Measurements from ENCODE around the gene NKX2-4.

GRCh38 chr20:21361266-21361665 lies 36.1 kb downstream of the NKX2-4 start:
- TF ChIP-seq TEAD4 (IDR thresholded peaks at IDR 0.05; ENCODE audit: borderline replicate concordance, insufficient read depth) (no peak), CTCF (IDR thresholded peaks at IDR 0.05) (no peak), EP300 (IDR thresholded peaks at IDR 0.05; ENCODE audit: borderline replicate concordance in 1 of 2, low read depth in 1 of 2, low read length in 1 of 2) (no peak)
- TF ChIP-seq, protein P1, sequence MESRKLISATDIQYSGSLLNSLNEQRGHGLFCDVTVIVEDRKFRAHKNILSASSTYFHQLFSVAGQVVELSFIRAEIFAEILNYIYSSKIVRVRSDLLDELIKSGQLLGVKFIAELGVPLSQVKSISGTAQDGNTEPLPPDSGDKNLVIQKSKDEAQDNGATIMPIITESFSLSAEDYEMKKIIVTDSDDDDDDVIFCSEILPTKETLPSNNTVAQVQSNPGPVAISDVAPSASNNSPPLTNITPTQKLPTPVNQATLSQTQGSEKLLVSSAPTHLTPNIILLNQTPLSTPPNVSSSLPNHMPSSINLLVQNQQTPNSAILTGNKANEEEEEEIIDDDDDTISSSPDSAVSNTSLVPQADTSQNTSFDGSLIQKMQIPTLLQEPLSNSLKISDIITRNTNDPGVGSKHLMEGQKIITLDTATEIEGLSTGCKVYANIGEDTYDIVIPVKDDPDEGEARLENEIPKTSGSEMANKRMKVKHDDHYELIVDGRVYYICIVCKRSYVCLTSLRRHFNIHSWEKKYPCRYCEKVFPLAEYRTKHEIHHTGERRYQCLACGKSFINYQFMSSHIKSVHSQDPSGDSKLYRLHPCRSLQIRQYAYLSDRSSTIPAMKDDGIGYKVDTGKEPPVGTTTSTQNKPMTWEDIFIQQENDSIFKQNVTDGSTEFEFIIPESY (IDR thresholded peaks at IDR 0.05; ENCODE audit: borderline replicate concordance, low read depth), result no peak
